KMS-11 (cell line): ENCODE data around the gene TRIM31.
"Not testable (repeated sequence)": the region's sequence is repeated elsewhere in the genome, so short reads cannot be mapped to it uniquely, and the experiment has no call there.

Experiments
- H2AFZ ChIP-seq: fragments of 200-600 bp; sonication (generic); 2 replicates; pipeline ENCODE4 v1.6.1; 2016; ENCODE audit warnings: antibody characterized with exemption, mixed run types, low read depth
- H3K27ac ChIP-seq: fragments of 200-600 bp; sonication (generic); 2 replicates; pipeline ENCODE4 v1.6.1; 2016; ENCODE audit warnings: mild to moderate bottlenecking, mixed run types
- H3K27me3 ChIP-seq: fragments of 200-600 bp; sonication (generic); 2 replicates; pipeline ENCODE4 v1.6.1; 2017; ENCODE audit warnings: mild to moderate bottlenecking, low read depth, mixed run types, moderate library complexity; ENCODE audit not compliant: insufficient read depth
- H3K36me3 ChIP-seq: fragments of 200-600 bp; sonication (generic); 2 replicates; pipeline ENCODE4 v1.6.1; 2017; ENCODE audit warnings: mild to moderate bottlenecking, mixed run types; ENCODE audit not compliant: insufficient read depth
- H3K4me1 ChIP-seq: fragments of 200-600 bp; sonication (generic); 2 replicates; pipeline ENCODE4 v1.6.1; 2016; ENCODE audit warnings: mild to moderate bottlenecking, low read depth, mixed run types; ENCODE audit not compliant: poor library complexity, severe bottlenecking
- H3K4me2 ChIP-seq: fragments of 200-600 bp; sonication (generic); 2 replicates; pipeline ENCODE4 v1.7.0; 2016; ENCODE audit warnings: mild to moderate bottlenecking, mixed run types
- H3K4me3 ChIP-seq: fragments of 200-600 bp; sonication (generic); IDR thresholded peaks from 2 replicates; pipeline ENCODE4 v1.6.1; 2017; ENCODE audit warnings: low read depth, low read length, mixed read lengths; ENCODE audit not compliant: insufficient read depth
- H3K79me2 ChIP-seq: fragments of 200-600 bp; sonication (generic); 2 replicates; pipeline ENCODE4 v1.6.1; 2016; ENCODE audit warnings: low read depth, mixed run types; ENCODE audit not compliant: insufficient read depth
- H3K9ac ChIP-seq: fragments of 200-600 bp; sonication (generic); 2 replicates; pipeline ENCODE4 v1.6.1; 2016; ENCODE audit warnings: mild to moderate bottlenecking, mixed run types
- H4K20me1 ChIP-seq: fragments of 200-600 bp; sonication (generic); 2 replicates; pipeline ENCODE4 v1.6.1; 2016; ENCODE audit warnings: mild to moderate bottlenecking, mixed run types; ENCODE audit not compliant: insufficient read depth
- TF ChIP-seq, protein P1 (sequence below): fragments of 200-600 bp; sonication (generic); conservative IDR thresholded peaks from 2 replicates; pipeline ENCODE4 v1.6.1; 2017; ENCODE audit warnings: low read depth, mild to moderate bottlenecking, antibody characterized with exemption, low read length, moderate library complexity, mixed read lengths

TRIM31 gene

DNA sequence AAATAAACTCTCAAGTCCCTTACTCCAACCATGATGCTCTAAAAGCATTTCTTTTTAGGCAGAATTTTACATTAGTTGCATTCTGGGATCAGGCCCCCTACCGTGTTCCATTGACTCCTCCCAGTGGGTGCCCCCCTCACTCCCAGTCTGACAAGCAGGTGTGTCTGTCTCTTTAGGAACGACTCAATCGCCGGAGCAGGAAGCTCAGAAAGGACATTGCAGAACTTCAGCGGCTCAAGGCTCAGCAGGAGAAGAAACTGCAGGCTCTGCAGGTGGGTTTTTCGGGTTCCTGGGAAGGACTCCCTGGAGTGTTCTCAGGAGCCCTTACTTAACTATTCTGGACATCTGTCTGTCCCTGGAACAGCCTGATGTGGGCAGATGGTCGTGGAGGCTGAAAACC, 32.9 kb upstream of the TRIM31 start:
- H3K27me3 ChIP-seq: no peaks in the 10 kb centered on the region
- H3K9ac ChIP-seq: no peak overlapping the region
- peaks cover 19% of the 10 kb centered on the region for H3K4me1 ChIP-seq
- no peaks in the 10 kb centered on the region for H4K20me1 ChIP-seq
- H3K4me3 ChIP-seq: no peak overlapping the region
- H3K4me2 ChIP-seq: no peak overlapping the region
- H3K36me3 ChIP-seq: no peaks in the 10 kb centered on the region
- H2AFZ ChIP-seq: no peak overlapping the region
- TF ChIP-seq, protein P1, sequence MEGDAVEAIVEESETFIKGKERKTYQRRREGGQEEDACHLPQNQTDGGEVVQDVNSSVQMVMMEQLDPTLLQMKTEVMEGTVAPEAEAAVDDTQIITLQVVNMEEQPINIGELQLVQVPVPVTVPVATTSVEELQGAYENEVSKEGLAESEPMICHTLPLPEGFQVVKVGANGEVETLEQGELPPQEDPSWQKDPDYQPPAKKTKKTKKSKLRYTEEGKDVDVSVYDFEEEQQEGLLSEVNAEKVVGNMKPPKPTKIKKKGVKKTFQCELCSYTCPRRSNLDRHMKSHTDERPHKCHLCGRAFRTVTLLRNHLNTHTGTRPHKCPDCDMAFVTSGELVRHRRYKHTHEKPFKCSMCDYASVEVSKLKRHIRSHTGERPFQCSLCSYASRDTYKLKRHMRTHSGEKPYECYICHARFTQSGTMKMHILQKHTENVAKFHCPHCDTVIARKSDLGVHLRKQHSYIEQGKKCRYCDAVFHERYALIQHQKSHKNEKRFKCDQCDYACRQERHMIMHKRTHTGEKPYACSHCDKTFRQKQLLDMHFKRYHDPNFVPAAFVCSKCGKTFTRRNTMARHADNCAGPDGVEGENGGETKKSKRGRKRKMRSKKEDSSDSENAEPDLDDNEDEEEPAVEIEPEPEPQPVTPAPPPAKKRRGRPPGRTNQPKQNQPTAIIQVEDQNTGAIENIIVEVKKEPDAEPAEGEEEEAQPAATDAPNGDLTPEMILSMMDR: no peak
- no peak overlapping the region for H3K27ac ChIP-seq
- H3K79me2 ChIP-seq: no peaks in the 10 kb centered on the region

DNA sequence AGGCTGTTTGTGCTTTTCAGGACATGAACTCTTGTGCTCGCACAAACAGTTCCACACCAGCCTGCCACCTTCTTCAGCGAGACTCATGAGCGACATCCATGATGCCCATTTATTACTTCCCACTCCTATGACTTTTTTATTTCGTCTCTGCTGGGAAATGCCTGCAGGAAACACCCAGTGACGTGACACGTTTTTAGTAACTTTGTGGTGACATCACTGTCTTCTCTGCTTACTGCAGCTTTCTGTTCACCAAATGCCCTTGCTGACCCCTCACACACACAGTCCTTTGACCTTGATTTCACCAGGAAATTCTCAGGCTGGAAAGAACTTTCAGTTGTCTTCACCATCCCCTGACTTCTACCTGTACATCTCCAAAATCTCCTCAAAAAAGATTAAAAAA, 31.9 kb upstream of the TRIM31 start:
- H3K4me2 ChIP-seq: no peak overlapping the region
- H3K36me3 ChIP-seq: no peaks in the 10 kb centered on the region
- no peaks in the 10 kb centered on the region for H4K20me1 ChIP-seq
- no peaks in the 10 kb centered on the region for H3K79me2 ChIP-seq
- no peaks in the 10 kb centered on the region for H3K27me3 ChIP-seq
- TF ChIP-seq, protein P1: no peak
- no peak overlapping the region for H3K4me3 ChIP-seq
- no peak overlapping the region for H2AFZ ChIP-seq
- peaks cover 19% of the 10 kb centered on the region for H3K4me1 ChIP-seq
- H3K27ac ChIP-seq: no peak overlapping the region
- H3K9ac ChIP-seq: no peak overlapping the region

DNA sequence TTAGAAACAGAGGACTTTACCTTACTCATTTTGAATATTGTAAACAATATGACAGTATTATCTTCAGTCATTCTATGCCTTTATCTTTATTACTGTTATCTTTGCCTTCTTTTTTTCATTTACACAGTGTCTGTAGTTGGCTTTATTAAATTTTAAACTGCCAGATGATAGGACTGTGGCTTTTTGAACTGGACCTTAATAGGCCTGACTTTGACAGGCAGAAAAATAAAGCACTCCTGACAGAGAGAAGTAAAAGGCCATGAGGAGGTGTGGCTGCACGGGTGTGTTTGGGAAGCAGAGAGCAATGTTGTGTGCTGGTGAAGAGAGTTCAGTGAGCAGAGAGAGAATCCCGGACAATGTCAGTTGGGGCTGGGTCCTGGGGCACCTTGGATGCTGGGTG, 30.9 kb upstream of the TRIM31 start:
- H3K36me3 ChIP-seq: no peaks in the 10 kb centered on the region
- no peak overlapping the region for H3K9ac ChIP-seq
- H3K79me2 ChIP-seq: no peaks in the 10 kb centered on the region
- TF ChIP-seq, protein P1: no peak
- H2AFZ ChIP-seq: no peak overlapping the region
- no peaks in the 10 kb centered on the region for H4K20me1 ChIP-seq
- no peak overlapping the region for H3K27ac ChIP-seq
- peaks cover 19% of the 10 kb centered on the region for H3K4me1 ChIP-seq
- H3K4me3 ChIP-seq: no peak overlapping the region
- no peak overlapping the region for H3K4me2 ChIP-seq
- no peaks in the 10 kb centered on the region for H3K27me3 ChIP-seq

- H3K79me2 ChIP-seq: no peaks in the 10 kb centered on the region
- H3K4me1 ChIP-seq: peaks cover 16% of the 10 kb centered on the region
- TF ChIP-seq, protein P1: no peak
Measured at GRCh38 chr6:30142665-30143064, 29.8 kb upstream of the TRIM31 start.

GRCh38 chr6:30140240-30140639, 27.4 kb upstream of the TRIM31 start:
- H3K4me1 ChIP-seq: peaks cover 26% of the 10 kb centered on the region
- not testable (repeated sequence) for H3K27me3 ChIP-seq, H3K36me3 ChIP-seq, H3K4me2 ChIP-seq, H3K79me2 ChIP-seq, H3K27ac ChIP-seq, H2AFZ ChIP-seq, H4K20me1 ChIP-seq, H3K4me3 ChIP-seq, H3K9ac ChIP-seq

More at GRCh38 chr6:30142665-30143064, 29.8 kb upstream of the TRIM31 start:
- no peak overlapping the region for H3K9ac ChIP-seq
- H3K36me3 ChIP-seq: no peaks in the 10 kb centered on the region
- no peaks in the 10 kb centered on the region for H4K20me1 ChIP-seq
- no peak overlapping the region for H2AFZ ChIP-seq
- H3K27ac ChIP-seq: no peak overlapping the region
- H3K4me3 ChIP-seq: no peak overlapping the region
- no peak overlapping the region for H3K4me2 ChIP-seq
- no peaks in the 10 kb centered on the region for H3K27me3 ChIP-seq
